Tibial nerve (tissue), 4 donors: ENCODE measurements around the gene SCUBE3. TPM values are rescaled to one million over a fixed set of nuclear protein-coding genes. Genes with fewer than 3 reads are reported as not detected.
A peak's percentile ranks its signal among the peaks of the same experiment; 100 is the strongest.

ENCODE experiments used
- DNase-seq, 2 donors: peaks; one replicate each; pipeline ENCODE4 v3.0.0-alpha.2; 2019; ENCODE audit warnings: low spot score in 2 of 2
- H3K27ac ChIP-seq, 4 donors: fragments of 200-600 bp; sonication (generic) in 3 of 4; one replicate each; pipeline ENCODE4 v1.5.1; 2017 to 2019; ENCODE audit warnings: mild to moderate bottlenecking in 1 of 4
- H3K27me3 ChIP-seq, 2 donors: fragments of 200-600 bp; sonication (generic) in 1 of 2; one replicate each; pipeline versions ENCODE4 v1.5.1 to v1.6.0; 2017 to 2019
- H3K36me3 ChIP-seq, 3 donors: fragments of 200-600 bp; sonication (generic); one replicate each; pipeline ENCODE4 v1.5.1; 2018 to 2019
- H3K4me1 ChIP-seq, 4 donors: fragments of 200-600 bp; sonication (generic) in 3 of 4; one replicate each; pipeline ENCODE4 v1.5.1; 2017 to 2019
- H3K4me3 ChIP-seq, 4 donors: fragments of 200-600 bp; sonication (generic) in 3 of 4; one replicate each; pipeline ENCODE4 v1.5.1; 2017 to 2019; ENCODE audit warnings: mild to moderate bottlenecking in 1 of 4, moderate library complexity in 1 of 4
- H3K9me3 ChIP-seq, 4 donors: fragments of 200-600 bp; sonication (generic) in 3 of 4; one replicate each; pipeline ENCODE4 v1.5.1; 2017 to 2019
- EP300 ChIP-seq, 2 donors: sonication (generic); formaldehyde crosslinking; IDR thresholded peaks; one replicate each; pipeline ENCODE4 v1.6.1; 2017; ENCODE audit warnings: antibody characterized with exemption in 2 of 2, mild to moderate bottlenecking in 1 of 2
- POLR2A ChIP-seq, 2 donors: fragments of 450-650 bp; IDR thresholded peaks; one replicate each; pipeline ENCODE4 v1.6.1; 2017; ENCODE audit warnings: antibody characterized with exemption in 2 of 2, mild to moderate bottlenecking in 2 of 2, moderate library complexity in 2 of 2
- WGBS, 2 donors: methylation state at CpG; one replicate each; pipeline ENCODE4 v1.1.5; 2018; 5-methylcytosine and 5-hydroxymethylcytosine counted together
- total RNA-seq, 4 donors: library from RNA; depleted of rRNA; stranded (reverse); fragments of >200 nt; gene quantifications; one replicate each; pipeline ENCODE4 v1.1.0, GENCODE V29; 2016
- TF ChIP-seq, protein P1 (sequence below), 5 experiments: fragments of 200-600 bp in 3 of 5; fragments of 450-650 bp in 2 of 5; sonication (generic) in 3 of 5; IDR thresholded peaks; one replicate each; pipeline ENCODE4 v1.5.1; 2016 to 2019; ENCODE audit warnings: antibody characterized with exemption in 5 of 5, mild to moderate bottlenecking in 3 of 5, moderate library complexity in 2 of 5

SCUBE3 gene
- total RNA-seq, 4 donors from 2014 or later = 0.30 to 1.3 (median 0.50) TPM

DNA sequence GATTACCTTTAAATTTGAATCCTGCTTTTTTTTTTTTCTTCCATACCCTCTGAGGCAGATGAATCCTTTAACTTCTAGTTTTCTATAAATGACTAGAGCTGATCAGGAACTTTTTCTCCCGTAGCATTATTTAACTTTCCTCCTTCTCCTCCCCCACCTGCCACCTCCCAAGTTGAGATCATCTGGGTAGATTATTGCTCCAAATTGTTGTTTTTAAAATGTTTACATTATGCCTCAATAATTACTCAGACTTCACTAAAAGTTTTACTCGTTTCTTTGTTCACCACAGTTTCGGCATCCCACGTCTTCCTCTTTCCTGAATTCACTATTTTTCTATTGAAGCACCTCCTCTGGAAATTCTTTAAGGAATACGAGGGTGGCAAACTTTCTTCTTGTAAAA, 16.6 kb upstream of the SCUBE3 start:
- Histone ChIP-seq H3K36me3 (no peaks in the 10 kb centered on the region), H3K27me3 (no peaks in the 10 kb centered on the region), H3K4me1 (peaks cover 0 to 3% (median 0%) of the 10 kb centered on the region in 4 donors), H3K4me3 (no peak overlapping the region), H3K9me3 (no peaks in the 10 kb centered on the region), H3K27ac (no peak overlapping the region)
- no peak for DNase-seq
- TF ChIP-seq, protein P1, sequence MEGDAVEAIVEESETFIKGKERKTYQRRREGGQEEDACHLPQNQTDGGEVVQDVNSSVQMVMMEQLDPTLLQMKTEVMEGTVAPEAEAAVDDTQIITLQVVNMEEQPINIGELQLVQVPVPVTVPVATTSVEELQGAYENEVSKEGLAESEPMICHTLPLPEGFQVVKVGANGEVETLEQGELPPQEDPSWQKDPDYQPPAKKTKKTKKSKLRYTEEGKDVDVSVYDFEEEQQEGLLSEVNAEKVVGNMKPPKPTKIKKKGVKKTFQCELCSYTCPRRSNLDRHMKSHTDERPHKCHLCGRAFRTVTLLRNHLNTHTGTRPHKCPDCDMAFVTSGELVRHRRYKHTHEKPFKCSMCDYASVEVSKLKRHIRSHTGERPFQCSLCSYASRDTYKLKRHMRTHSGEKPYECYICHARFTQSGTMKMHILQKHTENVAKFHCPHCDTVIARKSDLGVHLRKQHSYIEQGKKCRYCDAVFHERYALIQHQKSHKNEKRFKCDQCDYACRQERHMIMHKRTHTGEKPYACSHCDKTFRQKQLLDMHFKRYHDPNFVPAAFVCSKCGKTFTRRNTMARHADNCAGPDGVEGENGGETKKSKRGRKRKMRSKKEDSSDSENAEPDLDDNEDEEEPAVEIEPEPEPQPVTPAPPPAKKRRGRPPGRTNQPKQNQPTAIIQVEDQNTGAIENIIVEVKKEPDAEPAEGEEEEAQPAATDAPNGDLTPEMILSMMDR (IDR thresholded peaks at IDR 0.05) = no peak
- TF ChIP-seq EP300 (IDR thresholded peaks at IDR 0.05) (no peak), POLR2A (IDR thresholded peaks at IDR 0.05) (no peak)
- WGBS, 2 donors = 47 to 52% methylated on average over 5 of the region's 5 CpGs

DNA sequence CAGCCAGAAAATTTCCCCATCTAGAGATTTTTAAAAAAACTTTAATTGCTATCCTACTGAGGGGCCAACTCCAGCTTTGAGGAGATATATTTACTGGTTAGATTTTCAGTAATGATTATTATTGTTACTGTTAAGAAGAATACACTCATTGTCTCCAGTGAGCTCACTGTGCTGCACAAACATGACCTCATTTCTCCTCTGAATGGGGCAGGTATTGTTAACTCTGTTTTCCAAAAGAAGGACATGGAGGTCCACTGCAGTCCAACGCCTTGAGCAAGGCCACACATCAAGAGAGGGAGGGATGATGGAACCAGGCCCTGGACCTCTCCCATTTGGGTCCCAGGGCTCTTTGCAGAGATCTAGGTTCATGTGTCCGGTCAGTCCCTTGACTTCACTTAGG, 13.9 kb upstream of the SCUBE3 start:
- peaks cover 0 to 17% (median 0%) of the 10 kb centered on the region in 4 donors for H3K4me1 ChIP-seq
- WGBS, 2 donors = 50 to 78% methylated on average over 2 of the region's 2 CpGs

DNA sequence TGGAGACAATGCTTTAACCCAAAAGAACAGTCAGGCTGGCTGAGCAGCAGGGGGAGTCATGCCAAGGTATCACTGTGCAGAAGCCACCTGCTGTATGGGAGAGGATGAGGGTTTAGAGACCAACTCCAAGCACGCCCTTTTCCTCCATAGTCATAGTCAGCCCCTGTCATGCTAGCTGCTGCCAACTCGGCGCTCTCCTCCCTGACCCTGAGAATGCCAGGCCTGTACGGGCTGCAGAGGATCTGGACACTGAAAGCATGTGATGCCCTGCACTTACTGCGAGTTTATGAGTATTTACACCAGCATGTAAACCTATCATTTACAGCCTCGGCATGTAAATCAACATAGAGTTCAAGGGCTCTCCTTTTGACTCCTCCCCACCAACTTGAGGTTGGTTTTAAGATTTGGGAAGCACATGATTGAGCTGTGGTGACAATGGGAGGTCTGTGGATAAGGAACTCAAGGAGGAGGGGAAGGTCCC, 11.7 kb upstream of the SCUBE3 start:
- Histone ChIP-seq H3K27me3 (no peaks in the 10 kb centered on the region), H3K27ac (no peak overlapping the region), H3K36me3 (no peaks in the 10 kb centered on the region), H3K4me1 (peaks cover 0 to 17% (median 0%) of the 10 kb centered on the region in 4 donors), H3K4me3 (no peak overlapping the region), H3K9me3 (no peaks in the 10 kb centered on the region)
- TF ChIP-seq EP300 (IDR thresholded peaks at IDR 0.05) (no peak), POLR2A (IDR thresholded peaks at IDR 0.05) (no peak)
- TF ChIP-seq, protein P1 (IDR thresholded peaks at IDR 0.05) = no peak
- DNase-seq = no peak
- WGBS, 2 donors = 42 to 71% methylated on average over 6 of the region's 6 CpGs

More for the DNA sequence above, 13.9 kb upstream of the SCUBE3 start:
- Histone ChIP-seq H3K27ac (no peak overlapping the region), H3K9me3 (no peaks in the 10 kb centered on the region), H3K36me3 (no peaks in the 10 kb centered on the region), H3K27me3 (no peaks in the 10 kb centered on the region), H3K4me3 (no peak overlapping the region)
- no peak for DNase-seq
- TF ChIP-seq, protein P1 (IDR thresholded peaks at IDR 0.05) = no peak
- no peak for TF ChIP-seq EP300 (IDR thresholded peaks at IDR 0.05)

DNA sequence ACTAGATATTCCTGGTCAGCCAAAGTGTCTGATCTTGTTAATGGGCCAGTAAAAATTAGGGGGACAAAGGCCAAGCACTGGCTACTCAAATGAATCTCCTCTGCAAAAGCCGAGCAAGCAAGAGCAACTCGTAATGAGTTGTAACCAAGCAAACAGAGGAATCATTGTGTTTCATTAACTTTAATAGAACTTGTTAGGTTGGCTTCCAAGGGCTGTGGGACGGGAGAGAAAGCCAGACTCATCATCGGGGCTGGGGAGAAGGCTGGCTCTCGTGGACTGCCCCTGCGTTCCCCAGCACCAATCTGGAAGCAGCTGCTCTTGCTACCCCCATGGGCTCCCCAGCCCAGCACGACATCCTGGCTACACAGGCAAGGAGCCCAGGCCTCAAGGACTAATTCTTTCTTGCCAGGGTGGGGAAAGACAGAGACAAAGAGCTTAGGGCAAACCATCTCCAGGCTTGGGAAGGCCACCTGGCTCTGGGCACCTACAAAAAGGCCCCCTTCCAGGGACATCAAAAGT, 10.5 kb upstream of the SCUBE3 start:
- DNase-seq = no peak
- Histone ChIP-seq H3K9me3 (no peaks in the 10 kb centered on the region), H3K4me3 (no peak overlapping the region), H3K36me3 (no peaks in the 10 kb centered on the region), H3K27ac (peak overlapping the region in 2 of 4 donors; percentile 11 to 52), H3K4me1 (peaks cover 0 to 17% (median 0%) of the 10 kb centered on the region in 4 donors), H3K27me3 (peaks cover 0 to 8% of the 10 kb centered on the region in 2 donors)
- TF ChIP-seq, protein P1 (IDR thresholded peaks at IDR 0.05) = no peak
- TF ChIP-seq EP300 (IDR thresholded peaks at IDR 0.05) = no peak
- TF ChIP-seq POLR2A (IDR thresholded peaks at IDR 0.05) = no peak
- WGBS, 2 donors = 41 to 42% methylated on average over 6 to 7 of the region's 7 CpGs

DNA sequence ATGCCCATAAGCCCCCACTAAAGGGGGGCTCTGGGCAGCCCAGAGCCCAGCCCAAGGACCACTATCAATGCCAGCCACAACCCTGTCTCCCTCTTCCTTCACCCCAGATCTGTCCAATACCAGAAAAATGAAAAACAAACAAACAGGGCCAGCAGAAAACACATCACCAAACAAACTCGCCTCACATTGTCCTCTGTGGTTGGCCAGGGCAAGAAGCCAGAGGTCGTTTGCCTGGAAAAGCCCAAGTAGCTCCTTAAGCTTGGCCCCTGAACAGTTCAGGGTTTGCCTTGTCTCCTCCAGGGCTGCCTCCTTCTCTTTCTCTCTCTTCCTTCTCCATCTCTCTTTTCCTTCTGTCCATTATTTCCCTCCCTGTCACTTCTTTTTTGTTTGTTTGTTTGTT, 10.1 kb upstream of the SCUBE3 start:
- peaks cover 0 to 8% of the 10 kb centered on the region in 2 donors for H3K27me3 ChIP-seq
- no peak overlapping the region for H3K4me3 ChIP-seq
- TF ChIP-seq POLR2A (IDR thresholded peaks at IDR 0.05) (no peak), EP300 (IDR thresholded peaks at IDR 0.05) (no peak)
- TF ChIP-seq, protein P1 (IDR thresholded peaks at IDR 0.05) = no peak
- DNase-seq = no peak
- H3K36me3 ChIP-seq = no peaks in the 10 kb centered on the region
- no peaks in the 10 kb centered on the region for H3K9me3 ChIP-seq
- H3K27ac ChIP-seq = peak overlapping the region in 2 of 4 donors; percentile 11 to 52
- H3K4me1 ChIP-seq = peaks cover 0 to 17% (median 0%) of the 10 kb centered on the region in 4 donors
- WGBS, 2 donors = 21 to 26% methylated on average over 2 of the region's 2 CpGs
